Jurkat, Clone E6-1 (cell line): ENCODE results near the gene NR4A2. TPM values are rescaled to one million over a fixed set of nuclear protein-coding genes. Genes with fewer than 3 reads are reported as not detected.

Experiments
- DNase-seq: peaks from one replicate; pipeline ENCODE4 v3.0.0-alpha.2; 2011; ENCODE audit warnings: low read depth, low spot score
- H3K4me3 ChIP-seq: 2 replicates; pipeline ENCODE4 v1.5.1; 2011; ENCODE audit warnings: mild to moderate bottlenecking, low read length, control low read depth, moderate library complexity
- polyA plus RNA-seq: library from polyadenylated mRNA; unstranded; fragments of >200 nt; gene quantifications from one replicate; pipeline ENCODE4 v1.2.1, GENCODE V29; 2012; ENCODE audit warnings: missing spikeins; ENCODE audit not compliant: insufficient read length, insufficient read depth

NR4A2 gene
- not detected for polyA plus RNA-seq

DNA sequence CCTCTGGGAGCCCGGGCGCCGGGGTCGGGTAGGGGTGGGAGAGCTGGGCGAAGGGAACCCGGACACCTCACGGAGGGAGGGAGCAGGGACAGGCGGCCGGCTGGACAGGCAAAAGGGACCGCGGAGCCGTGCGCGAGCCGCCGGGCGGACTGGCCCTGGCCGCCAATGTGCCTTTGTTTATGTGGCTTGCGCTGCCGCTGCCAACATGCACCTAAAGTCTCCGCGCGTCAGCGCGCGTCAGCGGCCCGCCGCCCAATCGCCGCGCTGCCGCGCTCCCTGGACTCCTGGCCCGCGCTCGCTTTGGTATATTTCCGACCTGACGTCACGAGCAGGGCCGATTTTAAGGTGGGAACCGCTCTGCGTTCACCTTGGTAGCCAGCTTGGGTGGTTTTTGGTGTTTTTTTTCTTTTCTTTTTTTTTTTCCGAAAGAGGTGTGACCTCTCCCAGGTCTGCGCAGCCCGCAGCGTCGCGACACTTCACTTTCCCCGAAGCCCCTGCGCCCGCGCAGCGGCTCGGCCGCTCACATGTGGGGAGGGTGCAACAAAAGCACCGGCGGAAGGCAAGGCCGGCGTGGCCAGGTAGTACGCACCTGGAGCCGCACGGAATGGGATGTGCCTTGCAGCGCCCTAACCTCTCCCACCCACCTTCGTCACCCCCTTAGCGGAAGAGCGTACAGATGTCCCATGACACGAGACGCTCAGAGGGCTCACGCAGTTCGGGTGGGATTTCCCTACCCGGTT, at the start of gene NR4A2:
TSS of gene NR4A2 (minus strand) at position 188 of the 740 bp plus-strand sequence. CDS start 2,535 bp downstream, outside the sequence.
- no peak within 1 kb of the TSS for H3K4me3 ChIP-seq
- no peak for DNase-seq

DNA sequence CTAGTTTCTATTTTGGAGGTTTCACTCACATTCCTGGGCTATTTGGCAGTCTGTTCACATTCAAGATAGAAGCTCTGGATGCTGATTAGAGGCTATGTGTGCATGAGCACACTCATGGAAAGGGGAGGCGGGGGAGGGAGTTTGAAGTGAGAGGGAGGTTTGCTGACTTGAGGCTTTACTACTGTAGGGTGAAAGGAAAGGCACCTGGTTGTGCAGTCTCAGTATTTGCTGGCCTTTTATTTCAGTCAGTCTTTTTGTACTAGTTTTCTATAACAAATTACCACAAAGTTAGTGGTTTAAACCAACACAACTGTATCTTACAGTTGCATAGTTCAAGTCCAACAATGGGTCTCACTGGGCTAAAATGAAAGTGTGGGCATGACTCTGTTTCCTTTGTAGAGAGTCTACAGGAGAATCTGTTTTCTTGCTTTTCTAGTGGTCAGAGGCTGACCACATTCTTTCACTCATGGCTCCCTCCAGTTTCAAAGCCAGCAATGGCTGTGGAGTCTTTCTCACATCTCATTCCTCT, 47.7 kb upstream of the NR4A2 start:
- no peak for DNase-seq
- no peak overlapping the region for H3K4me3 ChIP-seq

DNA sequence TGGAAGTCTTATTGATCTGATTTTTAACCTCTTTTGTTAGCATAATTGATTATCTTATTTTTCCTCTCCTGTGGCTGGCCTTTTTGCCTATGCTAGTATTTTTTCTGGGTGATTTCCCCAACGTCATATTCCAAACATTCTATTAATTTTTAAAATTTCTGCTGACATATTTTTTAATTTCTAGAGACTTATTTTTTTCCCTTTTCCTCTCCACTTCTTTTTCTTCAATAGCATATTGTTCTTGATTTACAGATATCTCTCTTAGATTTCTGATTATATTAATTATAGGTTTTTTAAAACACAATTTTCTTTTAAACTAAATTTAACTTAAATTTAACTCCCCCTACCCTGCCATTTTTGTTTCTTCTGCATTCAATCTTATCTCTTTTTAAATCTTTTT, 47.2 kb upstream of the NR4A2 start:
- no peak overlapping the region for H3K4me3 ChIP-seq
- DNase-seq, result no peak

DNA sequence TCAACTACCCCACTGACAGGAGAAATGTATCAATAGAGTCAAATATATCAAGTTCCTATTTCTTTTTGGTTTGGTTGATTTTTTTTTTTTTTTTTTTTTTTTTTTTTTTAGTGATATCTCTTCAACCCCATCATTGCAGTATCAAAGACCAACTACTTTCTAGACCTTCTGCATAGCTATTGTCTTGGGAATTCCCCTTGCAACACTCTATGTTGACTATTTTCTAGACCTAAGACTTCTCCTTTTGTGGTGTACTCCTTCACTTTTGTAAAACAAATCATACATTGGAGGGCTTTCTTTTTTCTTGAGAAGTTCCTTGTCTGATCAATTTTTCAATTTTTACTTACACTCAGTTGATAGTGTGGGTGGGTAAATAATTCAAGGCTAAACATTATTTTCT, 46.5 kb upstream of the NR4A2 start:
- DNase-seq, result no peak
- no peak overlapping the region for H3K4me3 ChIP-seq

DNA sequence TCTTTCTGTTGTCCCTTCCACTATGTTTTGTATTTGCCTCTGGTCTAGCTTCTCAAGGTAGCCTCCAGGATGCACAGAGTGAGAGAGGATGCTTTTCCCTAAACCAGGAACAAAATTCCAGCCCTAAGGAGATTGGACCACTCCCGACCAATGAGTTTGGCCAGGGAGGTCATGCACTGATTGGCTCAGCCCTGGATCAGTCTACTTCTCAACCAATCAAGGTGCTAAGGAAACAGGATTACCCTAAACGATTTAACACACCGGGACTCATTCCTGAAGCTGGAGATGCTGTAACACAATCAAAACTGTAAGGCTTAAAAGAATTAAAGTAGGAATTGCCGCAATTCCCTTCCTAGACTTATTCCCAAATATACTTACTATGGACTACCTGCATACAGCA, 34.2 kb upstream of the NR4A2 start:
- DNase-seq, result no peak
- no peak overlapping the region for H3K4me3 ChIP-seq

DNA sequence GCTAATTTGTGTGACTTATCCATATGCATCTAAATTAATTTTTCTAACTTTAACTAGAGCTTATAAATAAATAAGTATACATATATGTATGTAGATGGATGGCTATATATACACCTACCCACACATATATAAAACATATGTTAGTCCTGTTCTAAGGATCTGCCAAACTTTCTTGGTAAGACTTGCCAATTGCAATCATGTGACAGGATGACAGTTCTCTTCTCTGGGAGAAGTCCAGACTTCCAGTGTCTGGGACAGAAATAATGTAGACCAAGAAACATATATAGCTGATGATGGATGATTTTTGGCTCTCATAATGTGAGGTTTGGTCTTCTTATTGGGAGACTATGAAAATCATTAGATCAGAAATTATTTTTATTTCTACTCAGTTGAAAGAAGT, 30.6 kb upstream of the NR4A2 start:
- no peak overlapping the region for H3K4me3 ChIP-seq
- DNase-seq, result no peak

DNA sequence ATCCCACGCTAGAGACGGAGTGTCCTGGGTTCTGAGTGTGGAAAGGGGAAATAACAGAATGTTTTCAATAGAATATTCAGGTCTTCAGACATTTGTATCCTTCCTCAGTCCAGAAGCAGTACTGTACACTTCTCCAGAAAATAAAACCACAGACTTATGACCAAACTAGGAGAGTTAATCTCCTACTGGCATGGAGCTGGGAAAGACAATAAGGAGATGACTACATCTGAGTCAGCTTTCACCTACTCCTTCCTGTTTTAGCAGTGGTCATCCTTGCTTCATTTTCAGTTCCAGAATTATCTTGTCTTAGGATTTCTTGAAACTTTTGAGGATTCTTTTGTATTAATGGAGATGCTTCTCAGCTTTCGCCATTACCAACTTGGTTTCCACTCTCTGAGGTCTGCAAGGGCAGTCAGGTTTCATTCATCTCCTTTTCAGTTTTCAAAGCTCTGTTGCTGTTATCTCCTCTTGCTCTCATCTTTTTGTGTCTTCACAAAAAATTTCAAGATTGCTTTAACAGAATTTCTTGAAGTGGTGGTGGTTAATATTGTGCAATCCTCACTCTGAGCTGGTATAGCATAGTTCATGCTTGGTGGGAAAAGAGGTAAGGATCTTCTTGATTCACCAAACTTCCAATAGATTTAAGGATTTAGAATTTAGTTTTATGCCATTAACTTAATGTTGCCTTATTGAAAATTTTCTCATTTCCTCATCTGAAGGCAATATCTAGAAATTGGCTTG, 23.7 kb upstream of the NR4A2 start:
- no peak for DNase-seq
- H3K4me3 ChIP-seq, result no peak overlapping the region

DNA sequence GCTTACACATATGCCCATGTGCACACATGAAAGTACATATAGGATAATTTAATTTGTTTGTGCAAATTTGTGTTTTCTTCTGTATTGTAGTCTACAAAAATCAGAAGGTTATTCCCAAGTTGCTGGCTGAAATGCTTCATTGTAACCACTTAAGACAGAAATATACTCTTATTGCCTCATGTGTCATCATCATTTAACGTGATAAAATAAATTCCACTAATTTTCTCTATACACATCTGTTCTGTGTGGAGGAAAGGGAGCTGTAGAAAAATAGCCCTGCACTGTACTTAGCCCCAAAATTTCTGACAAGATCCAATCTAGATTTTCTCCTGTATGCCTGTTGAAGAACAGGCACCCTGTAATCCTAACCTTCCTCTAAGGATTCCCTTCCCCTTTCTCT, 20.4 kb upstream of the NR4A2 start:
- no peak overlapping the region for H3K4me3 ChIP-seq

DNA sequence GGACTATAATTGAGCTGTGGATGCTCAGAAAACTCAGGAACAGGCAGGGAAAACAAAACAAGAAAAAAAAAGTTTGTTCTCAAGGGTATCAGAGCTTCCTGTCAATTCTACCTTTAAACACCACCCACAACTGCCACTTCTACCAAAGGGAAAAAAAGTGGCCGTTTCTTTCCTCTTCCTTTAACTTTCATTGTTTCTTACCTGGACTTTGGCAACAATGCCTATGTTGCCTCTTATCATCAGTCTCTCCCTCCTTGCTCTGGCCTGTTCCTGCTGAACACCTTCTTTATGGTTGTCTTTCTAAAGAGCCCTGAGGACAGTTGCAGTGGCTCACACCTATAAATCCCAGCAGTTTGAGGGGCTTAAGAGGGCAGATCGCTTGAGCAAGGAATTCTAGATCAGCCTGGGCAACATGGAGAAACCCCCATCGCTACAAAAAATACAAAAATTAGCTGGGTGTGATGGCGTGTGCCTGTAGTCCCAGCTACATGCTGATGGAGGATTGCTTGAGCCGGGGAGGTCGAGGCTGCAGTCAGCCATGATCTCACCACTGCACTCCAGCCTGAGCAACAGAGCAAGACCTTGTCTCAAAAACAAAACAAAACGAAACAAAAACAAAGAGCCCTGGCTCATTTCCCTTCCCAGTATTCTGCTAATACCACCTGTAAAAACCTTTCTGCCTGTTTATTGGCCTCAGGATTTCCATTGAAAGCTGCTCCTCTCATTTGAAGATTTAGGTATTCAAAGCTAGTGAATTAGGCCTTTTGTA, 18.0 kb upstream of the NR4A2 start:
- no peak overlapping the region for H3K4me3 ChIP-seq
- DNase-seq, result no peak

More for the DNA sequence above, 20.4 kb upstream of the NR4A2 start:
- DNase-seq, result no peak

DNA sequence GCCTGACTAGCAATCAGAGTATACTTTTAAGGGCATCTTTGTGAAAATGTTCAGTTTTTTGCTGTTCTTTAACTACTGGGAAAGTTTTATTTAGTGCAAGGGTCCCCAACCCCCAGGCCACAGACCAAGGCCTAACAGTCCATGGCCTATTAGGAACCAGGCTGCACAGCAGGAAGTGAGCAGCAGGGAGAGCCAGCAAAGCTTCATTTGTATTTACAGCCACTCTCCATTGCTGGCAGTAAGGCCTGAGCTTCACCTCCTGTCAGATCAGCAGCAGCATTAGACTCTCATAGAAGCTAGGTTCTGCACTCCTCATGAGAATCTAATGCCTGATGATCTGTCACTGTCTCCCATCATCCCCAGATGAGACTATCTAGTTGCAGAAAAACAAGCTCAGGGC, 17.1 kb upstream of the NR4A2 start:
- H3K4me3 ChIP-seq, result no peak overlapping the region
- no peak for DNase-seq

DNA sequence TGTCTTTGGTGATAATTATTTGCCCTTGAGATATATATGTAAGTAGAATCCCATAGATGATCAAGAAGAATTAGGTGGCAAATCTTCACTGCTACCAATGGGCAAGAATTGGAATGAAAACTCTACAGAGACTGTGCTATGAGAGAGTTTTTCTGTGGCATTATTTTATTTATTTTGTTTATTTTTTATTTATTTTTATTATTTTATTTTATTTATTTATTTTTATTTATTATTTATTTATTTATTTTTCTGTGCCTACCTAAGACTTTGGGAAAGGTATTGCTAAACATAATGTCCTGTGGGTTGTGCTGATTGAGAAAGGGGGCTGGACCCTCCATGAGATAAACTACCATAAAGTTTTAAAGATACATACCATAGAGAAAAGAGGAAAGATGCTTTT, 16.6 kb upstream of the NR4A2 start:
- no peak for DNase-seq
- H3K4me3 ChIP-seq, result no peak overlapping the region

DNA sequence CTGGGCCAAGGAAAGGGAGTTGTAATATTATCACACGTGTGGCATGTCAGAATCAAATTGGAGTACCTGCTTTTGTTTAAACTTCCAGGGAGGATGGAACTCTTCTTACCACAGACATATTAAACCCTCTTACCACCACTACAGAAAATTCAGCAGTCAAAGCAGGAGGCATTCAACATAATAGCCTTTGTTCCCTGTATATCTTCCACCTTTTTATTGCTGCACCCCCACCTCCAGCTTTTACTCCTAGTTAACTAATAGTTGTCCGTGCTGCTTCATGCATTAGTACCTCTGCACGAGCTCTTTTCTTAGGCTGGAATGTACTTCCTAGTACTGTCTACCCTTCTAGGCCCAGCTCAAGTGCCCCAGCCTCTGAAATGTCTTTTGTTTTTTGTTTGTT, 14.9 kb upstream of the NR4A2 start:
- H3K4me3 ChIP-seq, result no peak overlapping the region
- no peak for DNase-seq

DNA sequence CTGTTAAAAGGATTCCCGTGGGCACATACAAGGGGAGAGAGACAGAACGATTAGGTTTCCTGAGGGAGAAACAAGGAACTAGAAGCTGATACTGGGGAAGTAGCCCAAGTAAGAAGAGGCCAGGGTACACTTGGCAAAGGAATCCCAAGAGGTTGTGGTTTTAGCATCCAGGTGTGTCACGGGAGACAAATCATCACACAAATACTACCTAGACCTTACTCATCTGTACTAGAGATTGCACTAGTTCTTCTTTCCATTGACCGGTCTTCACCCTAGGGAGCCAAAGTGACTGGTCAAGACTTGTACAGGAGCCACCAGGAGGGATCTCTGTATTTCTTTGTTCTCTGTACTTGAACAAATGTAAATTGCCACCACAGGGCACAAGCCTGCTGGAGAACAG, 14.2 kb upstream of the NR4A2 start:
- no peak for DNase-seq
- H3K4me3 ChIP-seq, result no peak overlapping the region

DNA sequence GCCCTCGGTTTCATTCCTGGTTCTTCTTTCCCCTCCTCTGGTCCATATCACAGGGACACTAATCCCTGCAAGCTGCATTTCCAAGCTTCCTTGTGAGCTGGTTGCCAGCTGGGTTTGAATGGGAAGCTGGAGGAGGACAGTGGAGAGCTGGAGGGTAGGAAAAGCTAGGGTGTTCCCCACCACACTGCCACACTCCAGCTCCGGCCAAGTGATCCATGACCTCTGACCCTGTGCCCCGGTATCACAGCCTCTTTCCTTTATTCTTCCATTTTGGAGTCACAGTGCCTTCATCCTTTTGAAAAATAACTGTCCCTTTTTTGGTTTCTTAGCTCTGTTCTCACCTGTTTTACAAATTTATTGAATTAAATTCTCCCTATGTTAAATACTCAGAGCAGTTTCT, 13.1 kb upstream of the NR4A2 start:
- DNase-seq, result no peak
- no peak overlapping the region for H3K4me3 ChIP-seq

DNA sequence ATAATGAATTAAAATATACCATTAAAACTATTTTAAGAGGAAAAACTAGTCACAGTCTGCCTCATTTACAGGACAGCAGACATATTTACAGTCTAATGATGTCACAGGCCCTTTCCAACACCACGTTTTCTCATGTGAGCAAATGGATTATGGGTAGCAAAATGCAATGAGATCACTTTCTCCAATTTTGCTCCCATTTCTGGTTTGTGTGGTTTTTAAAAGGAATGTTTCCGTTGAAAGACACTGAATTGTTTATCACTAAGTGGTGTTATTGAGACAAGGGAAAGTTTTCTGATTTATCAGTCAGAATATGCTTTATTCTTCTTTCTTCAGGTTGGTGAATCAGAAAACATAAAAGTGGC, 11.4 kb upstream of the NR4A2 start:
- DNase-seq, result no peak
- H3K4me3 ChIP-seq, result no peak overlapping the region

DNA sequence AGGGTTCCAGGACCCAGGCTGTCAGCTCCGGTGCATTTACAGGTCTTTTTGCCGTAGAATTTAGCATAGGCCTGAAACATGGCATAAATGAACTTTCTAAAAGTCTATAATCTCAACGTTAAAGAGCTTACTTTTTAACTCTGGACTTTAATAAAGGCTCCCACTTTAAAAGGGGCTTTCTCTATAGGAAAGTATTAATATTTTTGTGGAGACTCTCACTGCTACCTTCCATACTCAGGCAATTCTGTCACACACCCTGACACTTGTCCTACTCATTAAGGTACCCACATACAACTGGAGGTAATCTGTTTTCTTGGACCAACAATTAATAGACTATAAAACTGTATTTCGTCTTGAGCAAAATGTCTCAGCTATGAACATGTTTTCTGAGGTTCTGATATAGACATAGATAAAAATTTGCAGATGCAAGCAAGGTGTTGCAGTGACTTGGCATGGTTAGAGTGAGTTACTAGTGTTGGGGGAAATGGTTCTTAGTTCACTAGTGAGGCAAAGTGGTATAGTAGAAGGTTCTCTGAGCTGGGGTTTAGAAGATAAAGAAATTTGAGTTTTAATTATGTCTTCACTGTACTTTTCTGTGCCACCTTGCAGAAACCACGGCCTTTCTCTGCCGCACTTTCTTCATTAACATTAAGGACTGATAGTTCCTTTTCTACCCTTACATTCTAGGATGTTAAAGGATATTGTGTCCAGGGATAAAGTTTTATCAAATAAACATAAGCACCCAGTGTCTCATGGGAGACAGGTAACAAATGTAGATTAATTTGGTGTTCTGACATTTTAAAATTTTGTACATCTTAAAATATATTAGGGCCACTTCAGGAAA, 10.8 kb upstream of the NR4A2 start:
- H3K4me3 ChIP-seq, result no peak overlapping the region
- no peak for DNase-seq

DNA sequence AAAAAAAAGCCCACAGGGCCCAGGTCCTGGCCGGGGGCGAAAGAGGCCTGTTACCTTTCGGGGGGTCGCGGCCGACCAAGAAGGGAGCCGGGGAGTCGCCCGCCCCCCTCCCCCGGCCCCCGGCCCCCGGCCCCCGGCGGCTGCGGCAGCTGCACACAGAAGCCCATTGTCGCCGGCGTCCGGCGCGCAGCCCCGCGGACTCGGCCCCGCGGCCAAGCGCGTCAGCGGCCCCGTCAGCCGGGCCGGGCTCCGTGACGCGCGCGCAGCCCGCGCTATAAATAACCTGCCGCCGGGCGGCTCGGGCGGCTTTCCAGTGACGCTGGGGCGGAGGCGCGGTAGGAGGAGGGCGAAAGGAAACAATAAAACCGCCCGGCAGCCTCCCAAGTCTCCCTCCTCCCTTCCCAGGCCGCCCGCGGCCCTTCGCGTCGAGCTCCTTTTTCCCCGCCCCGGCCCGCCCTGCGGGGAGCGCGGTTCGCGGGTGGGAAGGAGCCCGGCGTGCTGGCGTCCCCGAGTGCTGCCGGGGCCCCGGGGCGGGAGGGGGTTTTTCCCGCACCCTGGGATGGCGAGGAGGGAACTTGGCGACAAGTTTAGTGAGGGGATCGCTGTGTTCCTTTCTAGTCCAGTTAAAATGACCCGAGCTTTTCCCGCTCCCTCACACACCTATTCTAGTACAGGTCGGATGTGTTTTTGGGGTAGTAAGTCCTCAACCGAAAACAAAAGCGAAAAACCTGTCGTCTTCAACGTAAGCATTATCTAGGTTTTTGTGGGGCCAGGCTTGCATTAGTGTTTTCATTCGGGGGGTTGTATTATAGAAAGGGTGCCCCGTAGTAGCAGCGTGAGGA, 10.0 kb upstream of the NR4A2 start:
- peak overlapping the region; percentile 53 for H3K4me3 ChIP-seq
- no peak for DNase-seq
